Activated B cell treated with CpG ODN at 0.5 μM for 24 hours (primary cell): ENCODE data around the gene SLC37A1. TPM values are rescaled to one million over a fixed set of nuclear protein-coding genes. Genes with fewer than 3 reads are reported as not detected.

Experiments used
- ATAC-seq: fragments of 200-7000 bp; cut with Tn5 transposase; one replicate; pipeline ENCODE4 v1.10.0; 2021; ENCODE audit warnings: low read depth, mild to moderate bottlenecking, moderate library complexity
- CTCF ChIA-PET: fragments of 350-600 bp; sonication (Branson Sonifier 250); formaldehyde crosslinking; loops from one replicate; lab custom pipeline; 2021; ENCODE audit warnings: antibody characterized with exemption; lab: Charles Lee
- POLR2A ChIA-PET: fragments of 350-600 bp; sonication (Branson Sonifier 250); formaldehyde crosslinking; loops from one replicate; lab custom pipeline; 2021; ENCODE audit warnings: antibody characterized with exemption; lab: Charles Lee
- DNase-seq: peaks from one replicate; pipeline ENCODE4 v3.0.0; 2022
- H3K27ac Mint-ChIP-seq: one replicate; pipeline ENCODE4 v1.8.0; 2020; ENCODE audit warnings: mixed read lengths
- H3K27me3 Mint-ChIP-seq: one replicate; pipeline ENCODE4 v1.8.0; 2021; ENCODE audit warnings: mixed read lengths
- H3K36me3 Mint-ChIP-seq: one replicate; pipeline ENCODE4 v1.8.0; 2021; ENCODE audit warnings: low read depth, mixed read lengths
- H3K4me1 Mint-ChIP-seq: one replicate; pipeline ENCODE4 v1.8.0; 2021; ENCODE audit warnings: mixed read lengths
- H3K4me3 Mint-ChIP-seq: one replicate; pipeline ENCODE4 v1.8.0; 2020; ENCODE audit warnings: mild to moderate bottlenecking, mixed read lengths
- H3K9me3 Mint-ChIP-seq: one replicate; pipeline ENCODE4 v1.8.0; 2020; ENCODE audit warnings: mixed read lengths
- CTCF ChIP-seq: fragments of 200-600 bp; IDR thresholded peaks from one replicate; pipeline ENCODE4 v1.8.0; 2022; ENCODE audit warnings: antibody characterized with exemption, mild to moderate bottlenecking
- intact Hi-C: fragments of 100-400 bp; cut with micrococcal nuclease; formaldehyde crosslinking; loops from one replicate; pipeline ENCODE4 v1.15.1; 2024
- total RNA-seq: library from RNA; stranded (reverse); gene quantifications from 2 replicates; pipeline ENCODE4 v1.2.3, GENCODE V29; 2022

SLC37A1 gene
- total RNA-seq, 1 donor from 2014 or later: 47.9 TPM

GRCh38 chr21:42565206-42565810 lies 51.7 kb downstream of the SLC37A1 start:
- DNase-seq: no peak
- CTCF ChIA-PET: interaction anchor here (0.6 kb wide), 1 partner anchor 400 kb away, joined by 3 read pairs; no protein-coding TSS in a partner anchor

GRCh38 chr21:42565886-42566523 lies 52.4 kb downstream of the SLC37A1 start:
- Mint-ChIP-seq H3K27ac (no peak overlapping the region), H3K27me3 (no peaks in the 10 kb centered on the region), H3K36me3 (peaks cover 88% of the 10 kb centered on the region), H3K9me3 (no peaks in the 10 kb centered on the region), H3K4me1 (peaks cover 14% of the 10 kb centered on the region), H3K4me3 (no peak overlapping the region)
- ChIA-PET CTCF (interaction anchor here (0.6 kb wide), 1 partner anchor 401 kb away, joined by 3 read pairs; no protein-coding TSS in a partner anchor), POLR2A (no interaction called here)
- ATAC-seq (no peak), DNase-seq (no peak)
- no peak for TF ChIP-seq CTCF
- intact Hi-C loops: no loop called here

More at GRCh38 chr21:42565206-42565810, 51.7 kb downstream of the SLC37A1 start:
- POLR2A ChIA-PET: no interaction called here
- no peak for TF ChIP-seq CTCF
- Mint-ChIP-seq H3K4me1 (peaks cover 14% of the 10 kb centered on the region), H3K4me3 (no peak overlapping the region), H3K9me3 (no peaks in the 10 kb centered on the region), H3K27ac (no peak overlapping the region), H3K36me3 (peaks cover 88% of the 10 kb centered on the region), H3K27me3 (no peaks in the 10 kb centered on the region)
- intact Hi-C loops: no loop called here
- no peak for ATAC-seq

GRCh38 chr21:42566524-42567213 lies 53.0 kb downstream of the SLC37A1 start:
- no peak for TF ChIP-seq CTCF
- peaks cover 88% of the 10 kb centered on the region for H3K36me3 Mint-ChIP-seq
- ChIA-PET POLR2A (no interaction called here), CTCF (no interaction called here)
- peaks cover 9% of the 10 kb centered on the region for H3K4me1 Mint-ChIP-seq
- intact Hi-C loops: no loop called here
- H3K4me3 Mint-ChIP-seq: no peak overlapping the region
- no peak overlapping the region for H3K27ac Mint-ChIP-seq
- no peak for DNase-seq
- H3K27me3 Mint-ChIP-seq: no peaks in the 10 kb centered on the region
- no peak for ATAC-seq
- H3K9me3 Mint-ChIP-seq: no peaks in the 10 kb centered on the region

GRCh38 chr21:42567214-42567555 lies 53.5 kb downstream of the SLC37A1 start:
- DNase-seq (no peak), ATAC-seq (no peak)
- no peaks in the 10 kb centered on the region for H3K9me3 Mint-ChIP-seq
- no peaks in the 10 kb centered on the region for H3K27me3 Mint-ChIP-seq
- peaks cover 4% of the 10 kb centered on the region for H3K4me1 Mint-ChIP-seq
- POLR2A ChIA-PET: no interaction called here
- H3K36me3 Mint-ChIP-seq: peaks cover 88% of the 10 kb centered on the region
- CTCF ChIA-PET: no interaction called here
- H3K27ac Mint-ChIP-seq: no peak overlapping the region
- intact Hi-C loops: no loop called here
- no peak for TF ChIP-seq CTCF
- no peak overlapping the region for H3K4me3 Mint-ChIP-seq

GRCh38 chr21:42567861-42568260 lies 54.2 kb downstream of the SLC37A1 start:
- ChIA-PET CTCF (no interaction called here), POLR2A (no interaction called here)
- Mint-ChIP-seq H3K4me3 (no peak overlapping the region), H3K27ac (no peak overlapping the region), H3K27me3 (no peaks in the 10 kb centered on the region), H3K36me3 (peaks cover 87% of the 10 kb centered on the region), H3K9me3 (no peaks in the 10 kb centered on the region), H3K4me1 (no peaks in the 10 kb centered on the region)
- ATAC-seq (no peak), DNase-seq (no peak)
- intact Hi-C loops: no loop called here
- no peak for TF ChIP-seq CTCF
